HepG2 (cell line): ENCODE data around the gene PNRC1. TPM values are rescaled to one million over a fixed set of nuclear protein-coding genes. Genes with fewer than 3 reads are reported as not detected.

ENCODE experiments used
- ATAC-seq: fragments of 200-7000 bp; cut with Tn5 transposase; 3 replicates; pipeline ENCODE4 v1.9.1; 2020; ENCODE audit warnings: mild to moderate bottlenecking, moderate library complexity
- BruUV-seq: library from RNA; stranded (reverse); fragments of 400-500 nt; replicated peaks from 2 replicates; lab custom pipeline; 2021; lab: Mats Ljungman, UMichigan
- CTCF ChIA-PET: fragments of 300-600 bp; formaldehyde crosslinking; extraction: SDS; loops from one replicate; lab custom pipeline; 2021; ENCODE audit warnings: low total read pairs, inconsistent platforms, low intra/inter-chr PET ratio; lab: Yijun Ruan, JAX
- POLR2A ChIA-PET: fragments of 350-600 bp; sonication (Branson Sonifier 250); formaldehyde crosslinking; loops from one replicate; lab custom pipeline; 2020; ENCODE audit warnings: antibody characterized with exemption, inconsistent platforms; lab: Yijun Ruan, JAX
- DNase-seq: peaks from one replicate; pipeline ENCODE4 v3.0.0-alpha.2; 2015; ENCODE audit warnings: low spot score
- FAIRE-seq: peaks from 3 replicates; lab custom pipeline; 2011; peaks lifted over from hg19 to GRCh38; lab: Jason Lieb, UNC
- H2AFZ ChIP-seq: one replicate; pipeline ENCODE4 v1.6.1; 2011; ENCODE audit warnings: low read length, inconsistent platforms
- H3K27ac ChIP-seq: fragments of 300-600 bp; 3 replicates; pipeline ENCODE4 v1.8.0; 2011; ENCODE audit warnings: mixed run types, mild to moderate bottlenecking, mixed read lengths, low read length, inconsistent platforms; ENCODE audit not compliant: insufficient read depth; ENCODE audit errors: extremely low read length
- H3K27me3 ChIP-seq, 2 experiments: fragments of 200-600 bp in 1 of 2; 2 replicates in 1 of 2; 3 replicates in 1 of 2; pipeline versions ENCODE4 v1.6.0 to v1.8.0; 2011; ENCODE audit warnings: low read length in 2 of 2, mild to moderate bottlenecking in 2 of 2, moderate library complexity in 2 of 2, inconsistent platforms in 1 of 2; ENCODE audit not compliant: insufficient read depth in 2 of 2, control insufficient read depth in 1 of 2
- H3K36me3 ChIP-seq, 2 experiments: fragments of 200-600 bp in 1 of 2; replicated peaks in 1 of 2; 2 replicates in 1 of 2; 3 replicates in 1 of 2; pipeline versions ENCODE4 v1.5.1 to v1.8.0; 2011; ENCODE audit warnings: low read length in 2 of 2, inconsistent platforms in 1 of 2; ENCODE audit not compliant: insufficient read depth in 2 of 2, control insufficient read depth in 1 of 2
- H3K4me1 ChIP-seq: 2 replicates; pipeline ENCODE4 v1.5.1; 2012; ENCODE audit warnings: low read length, inconsistent platforms; ENCODE audit not compliant: insufficient read depth
- H3K4me2 ChIP-seq: 2 replicates; pipeline ENCODE4 v1.6.0; 2011; ENCODE audit warnings: low read depth, low read length, inconsistent platforms
- H3K4me3 ChIP-seq, 3 experiments: fragments of 200-600 bp in 1 of 3; sonication (generic), shearing (Covaris generic) in 1 of 3; replicated peaks in 1 of 3; 2 replicates each; pipeline ENCODE4 v1.5.1; 2011 to 2016; ENCODE audit warnings: low read length in 3 of 3, inconsistent platforms in 2 of 3, low read depth in 2 of 3, mild to moderate bottlenecking in 2 of 3, control low read depth in 1 of 3, mixed read lengths in 1 of 3; ENCODE audit not compliant: insufficient read depth in 1 of 3
- H3K79me2 ChIP-seq: one replicate; pipeline ENCODE4 v1.6.1; 2011; ENCODE audit warnings: low read length, inconsistent platforms; ENCODE audit not compliant: insufficient read depth
- H3K9ac ChIP-seq: 2 replicates; pipeline ENCODE4 v1.6.0; 2011; ENCODE audit warnings: mild to moderate bottlenecking, low read depth, low read length, inconsistent platforms; ENCODE audit not compliant: insufficient read depth
- H3K9me3 ChIP-seq: 2 replicates; pipeline ENCODE4 v1.5.1; 2012; ENCODE audit warnings: mild to moderate bottlenecking, low read length
- H4K20me1 ChIP-seq: 2 replicates; pipeline ENCODE4 v1.6.0; 2011; ENCODE audit warnings: inconsistent platforms, mild to moderate bottlenecking, low read length, moderate library complexity; ENCODE audit not compliant: insufficient read depth
- ARID2 ChIP-seq: sonication (generic); formaldehyde crosslinking; IDR thresholded peaks from 2 replicates; pipeline ENCODE4 v1.8.1; 2022; ENCODE audit warnings: mild to moderate bottlenecking, missing genetic modification reagents, borderline replicate concordance
- DR1 ChIP-seq: sonication (generic); formaldehyde crosslinking; IDR thresholded peaks from 2 replicates; pipeline ENCODE4 v1.8.0; 2021; ENCODE audit warnings: mild to moderate bottlenecking, missing genetic modification reagents, inconsistent platforms
- EED ChIP-seq: sonication (generic); formaldehyde crosslinking; IDR thresholded peaks from 2 replicates; pipeline ENCODE4 v1.5.0; 2020; ENCODE audit warnings: mild to moderate bottlenecking, missing genetic modification reagents
- ISX ChIP-seq: sonication (generic); formaldehyde crosslinking; conservative IDR thresholded peaks from 2 replicates; pipeline ENCODE4 v1.5.0; 2020; ENCODE audit warnings: missing genetic modification reagents
- KLF6 ChIP-seq: IDR thresholded peaks from 2 replicates; pipeline ENCODE4 v1.8.0; 2016; ENCODE audit warnings: missing biosample characterization, missing genetic modification reagents
- MLX ChIP-seq: IDR thresholded peaks from 2 replicates; pipeline ENCODE4 v1.6.1; 2016
- PAF1 ChIP-seq: IDR thresholded peaks from 2 replicates; pipeline ENCODE4 v1.6.1; 2016; ENCODE audit warnings: missing genetic modification reagents, missing compliant biosample characterization
- PHF20 ChIP-seq: sonication (generic); formaldehyde crosslinking; IDR thresholded peaks from 2 replicates; pipeline ENCODE4 v1.5.0; 2020; ENCODE audit warnings: mild to moderate bottlenecking, missing genetic modification reagents
- PREB ChIP-seq: sonication (generic); formaldehyde crosslinking; IDR thresholded peaks from 2 replicates; pipeline ENCODE4 v1.4.0; 2020; ENCODE audit warnings: missing genetic modification reagents
- RCOR2 ChIP-seq: IDR thresholded peaks from 2 replicates; pipeline ENCODE4 v1.6.1; 2016; ENCODE audit warnings: missing biosample characterization, missing genetic modification reagents
- SMAD1 ChIP-seq: sonication (generic); formaldehyde crosslinking; IDR thresholded peaks from 2 replicates; pipeline ENCODE4 v1.4.0; 2020; ENCODE audit warnings: missing genetic modification reagents, low read depth, mild to moderate bottlenecking, borderline replicate concordance
- SNAPC2 ChIP-seq: sonication (generic); formaldehyde crosslinking; IDR thresholded peaks from 2 replicates; pipeline ENCODE4 v1.8.1; 2022; ENCODE audit warnings: mild to moderate bottlenecking, missing genetic modification reagents
- TCF7 ChIP-seq: sonication (generic); IDR thresholded peaks from 2 replicates; pipeline ENCODE4 v1.6.1; 2016; ENCODE audit warnings: antibody characterized with exemption, low read depth
- ZBTB39 ChIP-seq: sonication (generic); formaldehyde crosslinking; IDR thresholded peaks from 2 replicates; pipeline ENCODE4 v1.5.0; 2020; ENCODE audit warnings: missing genetic modification reagents
- ZC3H13 ChIP-seq: sonication (generic); formaldehyde crosslinking; IDR thresholded peaks from 2 replicates; pipeline ENCODE4 v1.8.1; 2023; ENCODE audit warnings: mild to moderate bottlenecking, missing genetic modification reagents, moderate library complexity
- ZFP91 ChIP-seq: sonication (generic); formaldehyde crosslinking; IDR thresholded peaks from 2 replicates; pipeline ENCODE4 v1.9.0; 2022; ENCODE audit warnings: missing genetic modification reagents, mild to moderate bottlenecking, borderline replicate concordance
- ZNF350 ChIP-seq: sonication (generic); formaldehyde crosslinking; IDR thresholded peaks from 2 replicates; pipeline ENCODE4 v1.4.0; 2020; ENCODE audit warnings: mild to moderate bottlenecking, low read depth, missing genetic modification reagents, borderline replicate concordance
- ZNF720 ChIP-seq: sonication (generic); formaldehyde crosslinking; IDR thresholded peaks from 2 replicates; pipeline ENCODE4 v1.4.0; 2020; ENCODE audit warnings: missing genetic modification reagents
- ZNF746 ChIP-seq: sonication (generic); formaldehyde crosslinking; IDR thresholded peaks from 2 replicates; pipeline ENCODE4 v1.8.0; 2022; ENCODE audit warnings: mild to moderate bottlenecking, missing genetic modification reagents
- WGBS: methylation state at CpG from one replicate; pipeline ENCODE4 v1.1.6; 2017; ENCODE audit warnings: low lambda C conversion rate; 5-methylcytosine and 5-hydroxymethylcytosine counted together
- in situ Hi-C: cut with HindIII; loops from 2 replicates; pipeline ENCODE4 v1.10.0; 2017; ENCODE audit warnings: low pct_unique_long_range_greater_than_20kb; ENCODE audit not compliant: extremely low pct_ligation_motif_present
- intact Hi-C: fragments of 100-400 bp; cut with micrococcal nuclease; formaldehyde crosslinking; loops from one replicate; pipeline ENCODE4 v1.10.0; 2022; ENCODE audit not compliant: unreplicated experiment
- polyA plus RNA-seq, 8 experiments: library from polyadenylated mRNA; depleted of rRNA in 3 of 8; stranded (reverse) in 7 of 8; unstranded in 1 of 8; fragments of >200 nt; fragmentation: Illumina TruSeq in 4 of 8; extraction: Trizol in 4 of 8; gene quantifications; 2 replicates each; pipeline versions ENCODE4 v1.2.1 to v1.2.3, GENCODE V29; 2011 to 2016; ENCODE audit warnings: low read depth in 4 of 8, missing spikeins in 1 of 8, mixed read lengths in 1 of 8; ENCODE audit not compliant: insufficient read depth in 1 of 8
- total RNA-seq, 5 experiments: library from RNA; depleted of rRNA; stranded (reverse); fragments of >200 nt; fragmentation: Illumina TruSeq; extraction: Trizol; gene quantifications; 2 replicates each; pipeline ENCODE4 v1.2.3, GENCODE V29; 2016; ENCODE audit warnings: low read depth in 1 of 5

Gene PNRC1
- total and polyA plus RNA-seq, 2 of the 13 experiments (the other 11 are each of a cell fraction or from before 2014, with no cell fraction given), result 17.6 to 36.0 TPM

GRCh38 chr6:89035252-89036101, 45.1 kb upstream of the PNRC1 start:
- Histone ChIP-seq H3K4me2 (peak overlapping the region; percentile 97), H3K27me3 (no peaks in the 10 kb centered on the region; a peak in 1 of 5 replicates), H3K4me1 (peaks cover 35% of the 10 kb centered on the region), H3K79me2 (no peaks in the 10 kb centered on the region), H4K20me1 (no peaks in the 10 kb centered on the region), H2AFZ (peak overlapping the region; percentile 68), H3K27ac (peak overlapping the region; percentile 73), H3K9ac (peak overlapping the region; percentile 64), H3K9me3 (peaks cover 10% of the 10 kb centered on the region; the same call in 1 of the 2 replicates), H3K4me3 (peak overlapping the region; percentile 20 to 69 (median 59)), H3K36me3 (no peaks in the 10 kb centered on the region)
- DNase-seq (peak; percentile 73), ATAC-seq (peak; percentile 87), FAIRE-seq (peak; percentile 86)
- POLR2A ChIA-PET, result interaction anchor here (0.8 to 3.4 kb wide), 7 partner anchors 12 to 72 kb away, joined by 3 to 35 read pairs (median 4); partner anchors contain the start of genes PNRC1 and RNGTT
- CTCF ChIA-PET, result no interaction called here
- in situ Hi-C loops, result no loop called here
- intact Hi-C loops, result loop anchor here (2.0 to 5.0 kb wide), 3 partner anchors 37 to 53 kb away; partner anchors contain the start of gene PNRC1
- WGBS, result under 1% methylated on average over 14 of the region's 14 CpGs
- TSS peak; percentile 97 for BruUV-seq
- TF ChIP-seq PREB (CRISPR knock-in tag) (no peak), ISX (CRISPR knock-in tag) (no peak), ZNF746 (no peak), ZNF720 (no peak), KLF6 (CRISPR knock-in tag) (no peak; the same call in 1 of the 2 replicates), RCOR2 (CRISPR knock-in tag) (no peak), EED (CRISPR knock-in tag) (no peak), DR1 (no peak), TCF7 (no peak), MLX (0 out of 2 replicates have a peak, but pooled peaks have one; percentile 9), ZC3H13 (CRISPR knock-in tag) (no peak), SMAD1 (CRISPR knock-in tag) (no peak), ZFP91 (no peak), ZBTB39 (no peak), PAF1 (CRISPR knock-in tag) (no peak), ZNF350 (CRISPR knock-in tag) (no peak), SNAPC2 (CRISPR knock-in tag) (no peak), PHF20 (CRISPR knock-in tag) (no peak), ARID2 (CRISPR knock-in tag) (0 out of 2 replicates have a peak, but pooled peaks have one; percentile 13)
